HepG2 (cell line): ENCODE measurements around the gene MBLAC2. TPM values are rescaled to one million over a fixed set of nuclear protein-coding genes. Genes with fewer than 3 reads are reported as not detected.

Experiments
- CREM ChIP-seq, 2 experiments: sonication (generic) in 1 of 2; formaldehyde crosslinking in 1 of 2; IDR thresholded peaks; 2 replicates each; pipeline versions ENCODE4 v1.4.0 to v1.6.1; 2016 to 2020; ENCODE audit warnings: antibody characterized with exemption in 1 of 2, mild to moderate bottlenecking in 1 of 2, missing genetic modification reagents in 1 of 2
- DR1 ChIP-seq: sonication (generic); formaldehyde crosslinking; IDR thresholded peaks from 2 replicates; pipeline ENCODE4 v1.8.0; 2021; ENCODE audit warnings: mild to moderate bottlenecking, missing genetic modification reagents, inconsistent platforms
- TEAD3 ChIP-seq: optimal IDR thresholded peaks from 2 replicates; pipeline ENCODE3; 2016; ENCODE audit warnings: borderline replicate concordance
- ZFP36 ChIP-seq: fragments of 150-350 bp; IDR thresholded peaks from 2 replicates; pipeline ENCODE4 v1.6.1; 2018; ENCODE audit warnings: borderline replicate concordance, low read length, low read depth; ENCODE audit not compliant: partially characterized antibody
- ZNF235 ChIP-seq: sonication (generic); formaldehyde crosslinking; IDR thresholded peaks from 2 replicates; pipeline ENCODE4 v1.8.1; 2023; ENCODE audit warnings: mild to moderate bottlenecking, missing genetic modification reagents, borderline replicate concordance
- ZNF720 ChIP-seq: sonication (generic); formaldehyde crosslinking; IDR thresholded peaks from 2 replicates; pipeline ENCODE4 v1.4.0; 2020; ENCODE audit warnings: missing genetic modification reagents
- ZNF788 ChIP-seq: sonication (generic); formaldehyde crosslinking; IDR thresholded peaks from 2 replicates; pipeline ENCODE4 v1.5.0; 2020; ENCODE audit warnings: mild to moderate bottlenecking, missing genetic modification reagents, borderline replicate concordance
- ZNF879 ChIP-seq: sonication (generic); formaldehyde crosslinking; IDR thresholded peaks from 2 replicates; pipeline ENCODE4 v1.8.1; 2023; ENCODE audit warnings: missing genetic modification reagents
- ZSCAN22 ChIP-seq: sonication (generic); formaldehyde crosslinking; IDR thresholded peaks from 2 replicates; pipeline ENCODE4 v1.4.0; 2020; ENCODE audit warnings: mild to moderate bottlenecking, missing genetic modification reagents
- polyA plus RNA-seq, 8 experiments: library from polyadenylated mRNA; depleted of rRNA in 3 of 8; stranded (reverse) in 7 of 8; unstranded in 1 of 8; fragments of >200 nt; fragmentation: Illumina TruSeq in 4 of 8; extraction: Trizol in 4 of 8; gene quantifications; 2 replicates each; pipeline versions ENCODE4 v1.2.1 to v1.2.3, GENCODE V29; 2011 to 2016; ENCODE audit warnings: low read depth in 4 of 8, missing spikeins in 1 of 8, mixed read lengths in 1 of 8; ENCODE audit not compliant: insufficient read depth in 1 of 8
- total RNA-seq, 5 experiments: library from RNA; depleted of rRNA; stranded (reverse); fragments of >200 nt; fragmentation: Illumina TruSeq; extraction: Trizol; gene quantifications; 2 replicates each; pipeline ENCODE4 v1.2.3, GENCODE V29; 2016; ENCODE audit warnings: low read depth in 1 of 5
- TF ChIP-seq, protein P1 (sequence below), 2 experiments: sonication (generic) in 1 of 2; formaldehyde crosslinking in 1 of 2; IDR thresholded peaks; 2 replicates each; pipeline versions ENCODE4 v1.4.0 to v1.6.1; 2016 to 2020; ENCODE audit warnings: borderline replicate concordance in 1 of 2, low read depth in 1 of 2, mild to moderate bottlenecking in 1 of 2, missing genetic modification reagents in 1 of 2
- TF ChIP-seq, protein P2 (sequence below): sonication (generic); formaldehyde crosslinking; IDR thresholded peaks from 2 replicates; pipeline ENCODE4 v1.5.0; 2020; ENCODE audit warnings: missing genetic modification reagents
- TF ChIP-seq, protein P3 (sequence below): sonication (generic); formaldehyde crosslinking; IDR thresholded peaks from 2 replicates; pipeline ENCODE4 v1.5.1; 2020; ENCODE audit warnings: mild to moderate bottlenecking, missing genetic modification reagents, moderate library complexity

Gene MBLAC2
- total and polyA plus RNA-seq, 2 of the 13 experiments (the other 11 are each of a cell fraction or from before 2014, with no cell fraction given), result 2.9 to 4.1 TPM

GRCh38 chr5:90480699-90481098 lies 6.1 kb upstream of the MBLAC2 start (continued):
- TF ChIP-seq CREM (IDR thresholded peaks at IDR 0.05), result no peak
- TF ChIP-seq CREM (CRISPR knock-in tag; IDR thresholded peaks at IDR 0.05), result no peak
- no peak for TF ChIP-seq DR1 (CRISPR knock-in tag)
- no peak for TF ChIP-seq ZNF788 (CRISPR knock-in tag)
- TF ChIP-seq ZNF720 (CRISPR knock-in tag), result no peak
- no peak for TF ChIP-seq ZFP36
- TF ChIP-seq ZNF235 (CRISPR knock-in tag), result no peak
- no peak for TF ChIP-seq ZSCAN22 (CRISPR knock-in tag)
- TF ChIP-seq, protein P1, sequence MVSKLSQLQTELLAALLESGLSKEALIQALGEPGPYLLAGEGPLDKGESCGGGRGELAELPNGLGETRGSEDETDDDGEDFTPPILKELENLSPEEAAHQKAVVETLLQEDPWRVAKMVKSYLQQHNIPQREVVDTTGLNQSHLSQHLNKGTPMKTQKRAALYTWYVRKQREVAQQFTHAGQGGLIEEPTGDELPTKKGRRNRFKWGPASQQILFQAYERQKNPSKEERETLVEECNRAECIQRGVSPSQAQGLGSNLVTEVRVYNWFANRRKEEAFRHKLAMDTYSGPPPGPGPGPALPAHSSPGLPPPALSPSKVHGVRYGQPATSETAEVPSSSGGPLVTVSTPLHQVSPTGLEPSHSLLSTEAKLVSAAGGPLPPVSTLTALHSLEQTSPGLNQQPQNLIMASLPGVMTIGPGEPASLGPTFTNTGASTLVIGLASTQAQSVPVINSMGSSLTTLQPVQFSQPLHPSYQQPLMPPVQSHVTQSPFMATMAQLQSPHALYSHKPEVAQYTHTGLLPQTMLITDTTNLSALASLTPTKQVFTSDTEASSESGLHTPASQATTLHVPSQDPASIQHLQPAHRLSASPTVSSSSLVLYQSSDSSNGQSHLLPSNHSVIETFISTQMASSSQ (IDR thresholded peaks at IDR 0.05; ENCODE audit: low read depth), result no peak
- TF ChIP-seq, protein P1 (CRISPR knock-in tag; IDR thresholded peaks at IDR 0.05; ENCODE audit: borderline replicate concordance), result no peak
- TF ChIP-seq TEAD3 (CRISPR knock-in tag), result no peak
- no peak for TF ChIP-seq ZNF879
- TF ChIP-seq, protein P2, sequence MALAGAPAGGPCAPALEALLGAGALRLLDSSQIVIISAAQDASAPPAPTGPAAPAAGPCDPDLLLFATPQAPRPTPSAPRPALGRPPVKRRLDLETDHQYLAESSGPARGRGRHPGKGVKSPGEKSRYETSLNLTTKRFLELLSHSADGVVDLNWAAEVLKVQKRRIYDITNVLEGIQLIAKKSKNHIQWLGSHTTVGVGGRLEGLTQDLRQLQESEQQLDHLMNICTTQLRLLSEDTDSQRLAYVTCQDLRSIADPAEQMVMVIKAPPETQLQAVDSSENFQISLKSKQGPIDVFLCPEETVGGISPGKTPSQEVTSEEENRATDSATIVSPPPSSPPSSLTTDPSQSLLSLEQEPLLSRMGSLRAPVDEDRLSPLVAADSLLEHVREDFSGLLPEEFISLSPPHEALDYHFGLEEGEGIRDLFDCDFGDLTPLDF (CRISPR knock-in tag), result no peak
- TF ChIP-seq, protein P3, sequence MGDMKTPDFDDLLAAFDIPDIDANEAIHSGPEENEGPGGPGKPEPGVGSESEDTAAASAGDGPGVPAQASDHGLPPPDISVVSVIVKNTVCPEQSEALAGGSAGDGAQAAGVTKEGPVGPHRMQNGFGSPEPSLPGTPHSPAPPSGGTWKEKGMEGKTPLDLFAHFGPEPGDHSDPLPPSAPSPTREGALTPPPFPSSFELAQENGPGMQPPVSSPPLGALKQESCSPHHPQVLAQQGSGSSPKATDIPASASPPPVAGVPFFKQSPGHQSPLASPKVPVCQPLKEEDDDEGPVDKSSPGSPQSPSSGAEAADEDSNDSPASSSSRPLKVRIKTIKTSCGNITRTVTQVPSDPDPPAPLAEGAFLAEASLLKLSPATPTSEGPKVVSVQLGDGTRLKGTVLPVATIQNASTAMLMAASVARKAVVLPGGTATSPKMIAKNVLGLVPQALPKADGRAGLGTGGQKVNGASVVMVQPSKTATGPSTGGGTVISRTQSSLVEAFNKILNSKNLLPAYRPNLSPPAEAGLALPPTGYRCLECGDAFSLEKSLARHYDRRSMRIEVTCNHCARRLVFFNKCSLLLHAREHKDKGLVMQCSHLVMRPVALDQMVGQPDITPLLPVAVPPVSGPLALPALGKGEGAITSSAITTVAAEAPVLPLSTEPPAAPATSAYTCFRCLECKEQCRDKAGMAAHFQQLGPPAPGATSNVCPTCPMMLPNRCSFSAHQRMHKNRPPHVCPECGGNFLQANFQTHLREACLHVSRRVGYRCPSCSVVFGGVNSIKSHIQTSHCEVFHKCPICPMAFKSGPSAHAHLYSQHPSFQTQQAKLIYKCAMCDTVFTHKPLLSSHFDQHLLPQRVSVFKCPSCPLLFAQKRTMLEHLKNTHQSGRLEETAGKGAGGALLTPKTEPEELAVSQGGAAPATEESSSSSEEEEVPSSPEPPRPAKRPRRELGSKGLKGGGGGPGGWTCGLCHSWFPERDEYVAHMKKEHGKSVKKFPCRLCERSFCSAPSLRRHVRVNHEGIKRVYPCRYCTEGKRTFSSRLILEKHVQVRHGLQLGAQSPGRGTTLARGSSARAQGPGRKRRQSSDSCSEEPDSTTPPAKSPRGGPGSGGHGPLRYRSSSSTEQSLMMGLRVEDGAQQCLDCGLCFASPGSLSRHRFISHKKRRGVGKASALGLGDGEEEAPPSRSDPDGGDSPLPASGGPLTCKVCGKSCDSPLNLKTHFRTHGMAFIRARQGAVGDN (CRISPR knock-in tag), result no peak
- TF ChIP-seq, all 625 proteins: peak for 0
